ENCODE measurements around the gene CCDC120.

Gene CCDC120

GRCh38 chrX:49067285-49068120 is 8.7 kb downstream of the CCDC120 start:
- no peak overlapping the region for H2AFZ ChIP-seq (ENCODE audit: low read depth)

GRCh38 chrX:49069038-49069437 is 10.2 kb downstream of the CCDC120 start:
- no peak overlapping the region for H2AFZ ChIP-seq (ENCODE audit: low read depth)
- H3K27ac ChIP-seq = no peak overlapping the region
- H4K20me1 ChIP-seq (ENCODE audit: insufficient read depth) = no peaks in the 10 kb centered on the region
- H3K4me3 ChIP-seq (IDR thresholded peaks at IDR 0.05; ENCODE audit: insufficient read depth, low read depth, low read length) = no peak overlapping the region
- H3K36me3 ChIP-seq (ENCODE audit: insufficient read depth) = no peaks in the 10 kb centered on the region
- H3K79me2 ChIP-seq (ENCODE audit: insufficient read depth, low read depth) = no peaks in the 10 kb centered on the region
- H3K4me2 ChIP-seq = no peak overlapping the region
- no peaks in the 10 kb centered on the region for H3K4me1 ChIP-seq (ENCODE audit: low read depth, poor library complexity, severe bottlenecking)
- no peak for TF ChIP-seq CTCF (conservative IDR thresholded peaks at IDR 0.05; ENCODE audit: low read depth, low read length)
- H3K9ac ChIP-seq = no peak overlapping the region
- H3K27me3 ChIP-seq (ENCODE audit: insufficient read depth, low read depth) = no peaks in the 10 kb centered on the region

More at GRCh38 chrX:49067285-49068120, 8.7 kb downstream of the CCDC120 start:
- TF ChIP-seq CTCF (conservative IDR thresholded peaks at IDR 0.05; ENCODE audit: low read depth, low read length) = no peak
- no peak overlapping the region for H3K4me3 ChIP-seq (IDR thresholded peaks at IDR 0.05; ENCODE audit: insufficient read depth, low read depth, low read length)
- H3K4me2 ChIP-seq = no peak overlapping the region
- no peaks in the 10 kb centered on the region for H3K36me3 ChIP-seq (ENCODE audit: insufficient read depth)
- no peaks in the 10 kb centered on the region for H3K27me3 ChIP-seq (ENCODE audit: insufficient read depth, low read depth)
- no peak overlapping the region for H3K9ac ChIP-seq
- no peak overlapping the region for H3K27ac ChIP-seq
- H3K79me2 ChIP-seq (ENCODE audit: insufficient read depth, low read depth) = no peaks in the 10 kb centered on the region
- H4K20me1 ChIP-seq (ENCODE audit: insufficient read depth) = no peaks in the 10 kb centered on the region
- H3K4me1 ChIP-seq (ENCODE audit: low read depth, poor library complexity, severe bottlenecking) = no peaks in the 10 kb centered on the region

GRCh38 chrX:49070988-49071387 is 12.2 kb downstream of the CCDC120 start:
- TF ChIP-seq CTCF (conservative IDR thresholded peaks at IDR 0.05; ENCODE audit: low read depth, low read length) = no peak
- no peaks in the 10 kb centered on the region for H3K36me3 ChIP-seq (ENCODE audit: insufficient read depth)

GRCh38 chrX:49071877-49072711 is 13.3 kb downstream of the CCDC120 start:
- no peak overlapping the region for H3K4me3 ChIP-seq (IDR thresholded peaks at IDR 0.05; ENCODE audit: insufficient read depth, low read depth, low read length)
- H3K27me3 ChIP-seq (ENCODE audit: insufficient read depth, low read depth) = no peaks in the 10 kb centered on the region

More at GRCh38 chrX:49070988-49071387, 12.2 kb downstream of the CCDC120 start:
- no peaks in the 10 kb centered on the region for H3K79me2 ChIP-seq (ENCODE audit: insufficient read depth, low read depth)
- H3K27me3 ChIP-seq (ENCODE audit: insufficient read depth, low read depth) = no peaks in the 10 kb centered on the region
- H4K20me1 ChIP-seq (ENCODE audit: insufficient read depth) = no peaks in the 10 kb centered on the region
- H2AFZ ChIP-seq (ENCODE audit: low read depth) = no peak overlapping the region
- H3K27ac ChIP-seq = no peak overlapping the region
- no peaks in the 10 kb centered on the region for H3K4me1 ChIP-seq (ENCODE audit: low read depth, poor library complexity, severe bottlenecking)
- H3K9ac ChIP-seq = no peak overlapping the region
- H3K4me2 ChIP-seq = no peak overlapping the region
- H3K4me3 ChIP-seq (IDR thresholded peaks at IDR 0.05; ENCODE audit: insufficient read depth, low read depth, low read length) = no peak overlapping the region

More at GRCh38 chrX:49071877-49072711, 13.3 kb downstream of the CCDC120 start:
- TF ChIP-seq CTCF (conservative IDR thresholded peaks at IDR 0.05; ENCODE audit: low read depth, low read length) = no peak
- no peaks in the 10 kb centered on the region for H3K79me2 ChIP-seq (ENCODE audit: insufficient read depth, low read depth)
- H3K4me1 ChIP-seq (ENCODE audit: low read depth, poor library complexity, severe bottlenecking) = no peaks in the 10 kb centered on the region
- no peak overlapping the region for H2AFZ ChIP-seq (ENCODE audit: low read depth)
- H3K36me3 ChIP-seq (ENCODE audit: insufficient read depth) = no peaks in the 10 kb centered on the region
- H3K4me2 ChIP-seq = no peak overlapping the region
- H4K20me1 ChIP-seq (ENCODE audit: insufficient read depth) = no peaks in the 10 kb centered on the region
- H3K9ac ChIP-seq = no peak overlapping the region
- H3K27ac ChIP-seq = no peak overlapping the region
